Fibroblast of gingiva (primary cell): ENCODE results near the gene YBEY.

Experiments
- DNase-seq: peaks from one replicate; pipeline ENCODE4 v3.0.0-alpha.2; 2011; ENCODE audit warnings: low read depth

YBEY gene

GRCh38 chr21:46264690-46265144 is 21.4 kb upstream of the YBEY start:
- DNase-seq: no peak

- DNase-seq: no peak
These were observed 20.2 kb upstream of the YBEY start for GRCh38 chr21:46265736-46266525.

- no peak for DNase-seq
These were observed 19.2 kb upstream of the YBEY start for GRCh38 chr21:46266946-46267345.

- no peak for DNase-seq
These were observed 17.8 kb upstream of the YBEY start for GRCh38 chr21:46268371-46268770.

- DNase-seq: no peak
These were observed 16.7 kb upstream of the YBEY start for GRCh38 chr21:46269466-46269865.

- DNase-seq: no peak
These were observed 12.8 kb upstream of the YBEY start for GRCh38 chr21:46273341-46273740.

GRCh38 chr21:46274797-46275390 is 11.2 kb upstream of the YBEY start:
- no peak for DNase-seq

- no peak for DNase-seq
These were observed 2.0 kb upstream of the YBEY start for GRCh38 chr21:46284077-46284644.

- no peak for DNase-seq
These were observed 1.4 kb upstream of the YBEY start for GRCh38 chr21:46284733-46285132.

GRCh38 chr21:46285206-46285661 is 908 bp upstream of the YBEY start, which contains the start of gene MCM3AP:
Gene MCM3AP (minus strand): TSS chr21:46285611. CDS start chr21:46285286, 325 bp downstream.
- DNase-seq: no peak

- DNase-seq: peak; percentile 65
These were observed 483 bp downstream of the YBEY start for GRCh38 chr21:46286648-46287002.

- DNase-seq: no peak
These were observed 1.4 kb downstream of the YBEY start for GRCh38 chr21:46287541-46287940.

- peak; percentile 14 for DNase-seq
These were observed 3.6 kb downstream of the YBEY start for GRCh38 chr21:46289655-46290179.

- no peak for DNase-seq
These were observed 5.4 kb downstream of the YBEY start for GRCh38 chr21:46291561-46291960.

- DNase-seq: peak; percentile 29
These were observed 8.6 kb downstream of the YBEY start for GRCh38 chr21:46294647-46295176.

- DNase-seq: no peak
These were observed 9.1 kb downstream of the YBEY start for GRCh38 chr21:46295177-46295770.

- DNase-seq: peak; percentile 56
These were observed 10.0 kb downstream of the YBEY start for GRCh38 chr21:46295996-46296752.

GRCh38 chr21:46297338-46298271 is 11.5 kb downstream of the YBEY start:
- no peak for DNase-seq

GRCh38 chr21:46299167-46299566 is 13.0 kb downstream of the YBEY start:
- DNase-seq: no peak

GRCh38 chr21:46301759-46302158 is 15.6 kb downstream of the YBEY start:
- no peak for DNase-seq
